ENCODE results near the gene HTATIP2.

- TF ChIP-seq CTCF (IDR thresholded peaks at IDR 0.05 in 2 of 3, conservative IDR thresholded peaks at IDR 0.05 in 1 of 3; ENCODE audit: borderline replicate concordance in 1 of 3, insufficient read depth in 1 of 3, low read depth in 2 of 3, low read length in 2 of 3) (no peak), POLR2AphosphoS5 (IDR thresholded peaks at IDR 0.05; ENCODE audit: low read depth, low read length) (no peak)
Measured at GRCh38 chr11:20368438-20368837, 4.9 kb downstream of the HTATIP2 start.
